ENCODE data around the gene SLC41A3. TPM values are rescaled to one million over a fixed set of nuclear protein-coding genes. Genes with fewer than 3 reads are reported as not detected.
"Not testable (repeated sequence)": the region's sequence is repeated elsewhere in the genome, so short reads cannot be mapped to it uniquely, and the experiment has no call there.

SLC41A3 gene
- total and polyA plus RNA-seq, 2 experiments from 2014 or later = 19.8 to 56.0 TPM

DNA sequence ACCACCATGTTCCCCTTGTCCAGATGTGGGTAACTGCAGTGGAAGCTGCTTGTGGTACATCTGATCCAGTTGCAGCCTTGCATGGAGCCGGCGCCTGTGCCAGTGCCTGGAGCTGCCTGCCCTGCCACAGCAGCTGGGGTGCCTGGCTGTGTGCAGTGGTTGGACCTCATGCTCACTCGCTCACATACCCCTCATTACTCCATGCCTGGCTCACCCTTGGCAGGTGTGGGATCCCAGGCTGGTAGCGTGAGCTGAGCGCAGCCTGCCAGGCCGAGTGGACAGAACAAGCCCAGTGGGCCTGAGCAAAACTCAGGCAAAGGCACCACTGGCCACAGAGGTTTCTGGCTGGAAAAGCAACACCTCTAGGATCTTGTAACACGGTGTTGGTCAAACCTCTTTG is 79.2 kb downstream of the SLC41A3 start:
- Histone ChIP-seq H3K4me3 (no peak overlapping the region), H3K9me2 (ENCODE audit: insufficient read depth) (no peaks in the 10 kb centered on the region), H3K79me2 (ENCODE audit: insufficient read depth) (no peaks in the 10 kb centered on the region), H3K4me2 (ENCODE audit: unreplicated experiment) (no peak overlapping the region), H3K9ac (no peak overlapping the region), H3K27ac (no peak overlapping the region), H3K27me3 (replicated peaks; ENCODE audit: insufficient read depth) (no peaks in the 10 kb centered on the region), H2AFZ (no peak overlapping the region), H3K4me1 (ENCODE audit: insufficient read depth) (peaks cover 19% of the 10 kb centered on the region), H3F3A (ENCODE audit: insufficient read depth) (peaks cover 19% of the 10 kb centered on the region), H3K9me3 (ENCODE audit: low read depth) (no peaks in the 10 kb centered on the region), H3K36me3 (ENCODE audit: low read depth) (no peaks in the 10 kb centered on the region), H4K20me1 (ENCODE audit: insufficient read depth) (no peaks in the 10 kb centered on the region)
- TF ChIP-seq EZH2phosphoT487 (IDR thresholded peaks at IDR 0.05; ENCODE audit: insufficient read depth, low read depth) = no peak
- TF ChIP-seq EZH2 (IDR thresholded peaks at IDR 0.05; ENCODE audit: insufficient read depth, poor library complexity, severe bottlenecking) = no peak
- DNase-seq = no peak
- 91 to 92% methylated on average over 7 of the region's 7 CpGs for WGBS, 2 experiments (ENCODE audit: low coverage in 1 of 2, low lambda C conversion rate in 2 of 2, missing lambda C conversion rate in 2 of 2)
- in situ Hi-C loops (cut with MboI) = no loop called here

DNA sequence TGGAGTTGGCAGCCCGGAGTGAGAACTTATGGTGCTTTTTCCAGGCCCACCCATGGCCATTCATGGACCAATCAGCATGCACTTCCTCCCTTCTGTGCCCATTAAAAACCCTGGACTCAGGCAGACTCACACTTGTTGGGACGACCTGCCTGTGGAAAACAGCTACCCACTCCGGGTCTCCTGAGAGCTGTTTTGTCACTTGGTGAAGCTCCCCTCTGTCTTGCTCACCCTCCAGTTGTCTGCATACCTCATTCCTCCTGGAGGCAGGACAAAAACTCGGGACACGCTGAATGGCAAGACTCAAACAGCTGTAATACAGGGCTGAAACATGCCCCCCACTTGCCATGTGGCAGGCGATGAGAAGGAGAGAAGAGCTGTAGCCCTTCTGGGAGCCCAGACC is 79.7 kb downstream of the SLC41A3 start:
- Histone ChIP-seq H3K27ac (no peak overlapping the region), H4K20me1 (ENCODE audit: insufficient read depth) (no peaks in the 10 kb centered on the region), H3K9me3 (ENCODE audit: low read depth) (no peaks in the 10 kb centered on the region), H3K4me1 (ENCODE audit: insufficient read depth) (peaks cover 19% of the 10 kb centered on the region), H3K27me3 (replicated peaks; ENCODE audit: insufficient read depth) (no peaks in the 10 kb centered on the region), H3K4me3 (no peak overlapping the region), H3F3A (ENCODE audit: insufficient read depth) (peaks cover 19% of the 10 kb centered on the region), H3K36me3 (ENCODE audit: low read depth) (no peaks in the 10 kb centered on the region), H3K4me2 (ENCODE audit: unreplicated experiment) (no peak overlapping the region), H3K9ac (no peak overlapping the region), H3K9me2 (ENCODE audit: insufficient read depth) (no peaks in the 10 kb centered on the region), H2AFZ (no peak overlapping the region), H3K79me2 (ENCODE audit: insufficient read depth) (no peaks in the 10 kb centered on the region)
- DNase-seq = no peak
- TF ChIP-seq EZH2 (IDR thresholded peaks at IDR 0.05; ENCODE audit: insufficient read depth, poor library complexity, severe bottlenecking) (no peak), EZH2phosphoT487 (IDR thresholded peaks at IDR 0.05; ENCODE audit: insufficient read depth, low read depth) (no peak)
- 81 to 82% methylated on average over 6 of the region's 6 CpGs for WGBS, 2 experiments (ENCODE audit: low coverage in 1 of 2, low lambda C conversion rate in 2 of 2, missing lambda C conversion rate in 2 of 2)
- in situ Hi-C loops (cut with MboI) = no loop called here

DNA sequence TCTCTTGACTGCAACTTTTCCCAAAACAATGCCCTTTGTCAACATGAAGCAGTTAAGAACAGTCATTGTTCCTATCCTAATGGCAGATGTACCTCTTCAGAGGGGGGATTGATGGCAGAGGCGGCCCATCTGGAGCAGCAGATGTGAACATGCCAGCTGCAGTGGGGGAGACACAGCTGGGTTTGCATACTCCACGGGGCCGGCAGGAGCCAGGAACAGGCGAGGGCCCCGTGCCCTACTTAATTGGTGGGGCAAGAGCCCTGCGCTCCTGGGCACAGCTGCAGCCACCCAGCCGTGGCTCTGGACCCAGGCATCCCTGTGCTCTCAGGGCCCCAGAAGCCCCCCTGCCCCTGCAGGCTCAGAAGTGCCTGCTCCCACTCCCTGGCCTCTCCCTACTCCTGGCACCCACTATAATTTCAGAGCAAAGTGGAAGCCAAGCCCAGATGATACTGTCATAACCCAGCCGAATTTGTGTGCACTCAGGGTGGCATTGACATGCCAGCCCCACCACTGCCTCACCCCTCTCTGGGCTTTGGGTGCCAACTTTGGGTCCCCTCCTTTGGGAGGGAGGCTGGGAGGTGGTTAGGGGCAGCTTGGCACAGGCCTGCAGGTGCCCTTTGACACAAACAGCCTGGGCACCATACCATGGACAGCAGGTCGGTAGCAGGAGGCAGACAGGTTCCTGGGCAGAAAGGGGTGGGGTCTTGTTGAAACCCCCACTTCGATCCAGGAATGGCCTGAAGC is 80.3 kb downstream of the SLC41A3 start:
- Histone ChIP-seq H2AFZ (no peak overlapping the region), H3K79me2 (ENCODE audit: insufficient read depth) (no peaks in the 10 kb centered on the region), H3K9me2 (ENCODE audit: insufficient read depth) (no peaks in the 10 kb centered on the region), H3K9me3 (ENCODE audit: low read depth) (no peaks in the 10 kb centered on the region), H3F3A (ENCODE audit: insufficient read depth) (peaks cover 19% of the 10 kb centered on the region), H3K4me2 (ENCODE audit: unreplicated experiment) (no peak overlapping the region), H3K27me3 (replicated peaks; ENCODE audit: insufficient read depth) (no peaks in the 10 kb centered on the region), H4K20me1 (ENCODE audit: insufficient read depth) (no peaks in the 10 kb centered on the region), H3K4me3 (no peak overlapping the region), H3K9ac (no peak overlapping the region), H3K4me1 (ENCODE audit: insufficient read depth) (peaks cover 19% of the 10 kb centered on the region), H3K27ac (no peak overlapping the region), H3K36me3 (ENCODE audit: low read depth) (no peaks in the 10 kb centered on the region)
- 83 to 88% methylated on average over 6 to 8 of the region's 10 CpGs for WGBS, 2 experiments (ENCODE audit: low coverage in 1 of 2, low lambda C conversion rate in 2 of 2, missing lambda C conversion rate in 2 of 2)
- TF ChIP-seq EZH2 (IDR thresholded peaks at IDR 0.05; ENCODE audit: insufficient read depth, poor library complexity, severe bottlenecking) (no peak), EZH2phosphoT487 (IDR thresholded peaks at IDR 0.05; ENCODE audit: insufficient read depth, low read depth) (no peak)
- in situ Hi-C loops (cut with MboI) = no loop called here
- no peak for DNase-seq

DNA sequence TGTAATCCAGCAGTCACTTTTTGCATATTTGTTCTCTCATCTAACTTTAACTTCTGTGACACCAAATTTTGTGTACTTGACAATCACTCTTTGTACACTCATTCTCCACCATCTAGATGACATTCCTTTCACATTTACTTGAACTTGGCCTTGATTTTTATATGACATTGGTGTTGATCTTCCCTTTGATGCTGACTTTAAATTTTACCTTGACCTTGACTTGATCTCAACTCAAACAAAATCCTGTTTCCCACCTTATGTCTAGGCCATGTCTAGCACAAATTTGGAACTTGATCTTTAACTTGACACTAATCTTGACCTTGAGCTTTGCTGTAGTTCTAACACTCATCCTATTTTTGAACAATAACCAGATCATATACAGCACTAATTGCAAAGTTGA is 81.7 kb downstream of the SLC41A3 start:
- Histone ChIP-seq H3K4me2 (ENCODE audit: unreplicated experiment) (no peak overlapping the region), H2AFZ (no peak overlapping the region), H3K9ac (no peak overlapping the region), H3F3A (ENCODE audit: insufficient read depth) (peaks cover 19% of the 10 kb centered on the region), H3K4me1 (ENCODE audit: insufficient read depth) (peaks cover 19% of the 10 kb centered on the region), H3K27ac (no peak overlapping the region), H3K9me2 (ENCODE audit: insufficient read depth) (no peaks in the 10 kb centered on the region), H3K36me3 (ENCODE audit: low read depth) (no peaks in the 10 kb centered on the region), H4K20me1 (ENCODE audit: insufficient read depth) (no peaks in the 10 kb centered on the region), H3K9me3 (ENCODE audit: low read depth) (no peaks in the 10 kb centered on the region), H3K79me2 (ENCODE audit: insufficient read depth) (no peaks in the 10 kb centered on the region), H3K4me3 (no peak overlapping the region), H3K27me3 (replicated peaks; ENCODE audit: insufficient read depth) (no peaks in the 10 kb centered on the region)
- TF ChIP-seq EZH2phosphoT487 (IDR thresholded peaks at IDR 0.05; ENCODE audit: insufficient read depth, low read depth) = no peak
- TF ChIP-seq EZH2 (IDR thresholded peaks at IDR 0.05; ENCODE audit: insufficient read depth, poor library complexity, severe bottlenecking) = no peak
- in situ Hi-C loops (cut with MboI) = no loop called here
- no peak for DNase-seq

DNA sequence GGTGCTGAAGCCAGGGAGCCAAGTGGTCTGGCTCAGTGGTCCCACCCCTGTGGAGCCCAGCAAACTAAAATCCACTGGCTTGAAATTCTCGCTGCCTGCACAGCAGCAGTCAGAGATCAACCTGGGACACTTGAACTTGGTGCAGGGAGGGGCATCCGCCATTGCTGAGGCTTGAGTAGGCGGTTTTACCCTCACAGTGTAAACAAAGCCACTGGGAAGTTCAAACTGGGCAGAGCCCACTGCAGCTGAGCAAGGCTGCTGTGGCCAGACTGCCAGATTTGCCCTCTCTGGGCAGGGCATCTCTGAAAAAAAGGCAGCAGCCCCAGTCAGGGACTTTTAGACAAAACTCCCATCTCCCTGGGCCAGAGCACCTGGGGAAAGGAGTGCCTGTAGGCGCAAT is 87.2 kb downstream of the SLC41A3 start:
- H3K27ac ChIP-seq; H3F3A ChIP-seq (ENCODE audit: insufficient read depth); H3K79me2 ChIP-seq (ENCODE audit: insufficient read depth); H3K4me3 ChIP-seq; H3K4me2 ChIP-seq (ENCODE audit: unreplicated experiment); H3K9me2 ChIP-seq (ENCODE audit: insufficient read depth); DNase-seq; in situ Hi-C loops (cut with MboI); H2AFZ ChIP-seq; H4K20me1 ChIP-seq (ENCODE audit: insufficient read depth); H3K9ac ChIP-seq; H3K4me1 ChIP-seq (ENCODE audit: insufficient read depth); H3K36me3 ChIP-seq (ENCODE audit: low read depth); H3K9me3 ChIP-seq (ENCODE audit: low read depth); H3K27me3 ChIP-seq (replicated peaks; ENCODE audit: insufficient read depth): not testable (repeated sequence)
- 82 to 89% methylated on average over 4 of the region's 4 CpGs for WGBS, 2 experiments (ENCODE audit: low coverage in 1 of 2, low lambda C conversion rate in 2 of 2, missing lambda C conversion rate in 2 of 2)
